Gastroesophageal sphincter (tissue), 3 donors: ENCODE measurements around the gene GMEB1.

Experiments
- CTCF ChIP-seq, 4 experiments: fragments of 200-600 bp in 2 of 4; fragments of 450-650 bp in 2 of 4; sonication (generic) in 1 of 4; IDR thresholded peaks; one replicate each; pipeline ENCODE4 v1.5.1; 2017 to 2019; ENCODE audit warnings: antibody characterized with exemption in 4 of 4, mild to moderate bottlenecking in 2 of 4, moderate library complexity in 2 of 4
- POLR2A ChIP-seq, 2 donors: fragments of 450-650 bp; IDR thresholded peaks; one replicate each; pipeline ENCODE4 v1.6.1; 2017; ENCODE audit warnings: antibody characterized with exemption in 2 of 2, mild to moderate bottlenecking in 2 of 2, moderate library complexity in 1 of 2

DNA sequence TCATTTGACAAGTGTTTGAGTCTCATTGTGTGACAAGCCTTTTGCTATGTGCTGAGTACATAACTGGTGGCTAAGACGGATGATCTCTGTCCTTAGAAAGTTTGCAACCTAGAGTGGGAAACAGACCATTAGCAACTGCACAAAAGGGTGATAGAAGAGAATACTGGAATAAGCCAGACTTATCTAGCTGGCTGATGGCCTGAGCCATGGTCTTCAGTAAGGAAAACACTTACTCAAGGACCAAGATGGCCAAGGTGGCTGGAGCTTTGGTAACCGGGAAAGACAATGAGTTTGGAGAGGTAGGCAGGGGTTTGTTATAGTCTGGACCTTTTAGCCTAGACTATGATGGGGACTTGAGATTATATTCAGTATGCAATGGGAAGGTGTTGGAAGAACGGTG lies 24.1 kb upstream of the GMEB1 start:
- TF ChIP-seq CTCF (IDR thresholded peaks at IDR 0.05): no peak
- no peak for TF ChIP-seq POLR2A (IDR thresholded peaks at IDR 0.05)
